GM21381 (cell line): ENCODE results near the gene EMSY.
"Not testable (repeated sequence)": the region's sequence is repeated elsewhere in the genome, so short reads cannot be mapped to it uniquely, and the experiment has no call there.

ENCODE experiments used
- ATAC-seq: cut with Tn5 transposase; IDR thresholded peaks from one replicate; pipeline ENCODE4 v1.9.1; 2021; ENCODE audit warnings: mild to moderate bottlenecking, moderate library complexity; ENCODE audit not compliant: unreplicated experiment

Gene EMSY

GRCh38 chr11:76591416-76591815, 146.6 kb downstream of the EMSY start:
- ATAC-seq: no peak

GRCh38 chr11:76592025-76592914, 147.5 kb downstream of the EMSY start:
- no peak for ATAC-seq

- no peak for ATAC-seq
These were observed 148.1 kb downstream of the EMSY start for GRCh38 chr11:76592961-76593360.

GRCh38 chr11:76595091-76595490, 150.3 kb downstream of the EMSY start:
- ATAC-seq: not testable (repeated sequence)

GRCh38 chr11:76596652-76597051, 151.8 kb downstream of the EMSY start:
- no peak for ATAC-seq

- ATAC-seq: no peak
These were observed 153.0 kb downstream of the EMSY start for GRCh38 chr11:76597533-76598425.

GRCh38 chr11:76598426-76598839, 153.6 kb downstream of the EMSY start:
- no peak for ATAC-seq

GRCh38 chr11:76599041-76600013, 154.5 kb downstream of the EMSY start:
- ATAC-seq: no peak

GRCh38 chr11:76600124-76600655, 155.4 kb downstream of the EMSY start:
- ATAC-seq: no peak

- ATAC-seq: no peak
These were observed 156.5 kb downstream of the EMSY start for GRCh38 chr11:76601272-76601671.

- ATAC-seq: no peak
These were observed 156.9 kb downstream of the EMSY start for GRCh38 chr11:76601724-76602123.

GRCh38 chr11:76602431-76602861, 157.6 kb downstream of the EMSY start:
- no peak for ATAC-seq
